Epidermal melanocyte (primary cell): ENCODE results near the gene GTF3C5.
"Not testable (repeated sequence)": the region's sequence is repeated elsewhere in the genome, so short reads cannot be mapped to it uniquely, and the experiment has no call there.

ENCODE experiments used
- DNase-seq: peaks from one replicate; pipeline ENCODE4 v3.0.0; 2011; ENCODE audit warnings: low spot score; ENCODE audit not compliant: insufficient read length

The GTF3C5 gene

DNA sequence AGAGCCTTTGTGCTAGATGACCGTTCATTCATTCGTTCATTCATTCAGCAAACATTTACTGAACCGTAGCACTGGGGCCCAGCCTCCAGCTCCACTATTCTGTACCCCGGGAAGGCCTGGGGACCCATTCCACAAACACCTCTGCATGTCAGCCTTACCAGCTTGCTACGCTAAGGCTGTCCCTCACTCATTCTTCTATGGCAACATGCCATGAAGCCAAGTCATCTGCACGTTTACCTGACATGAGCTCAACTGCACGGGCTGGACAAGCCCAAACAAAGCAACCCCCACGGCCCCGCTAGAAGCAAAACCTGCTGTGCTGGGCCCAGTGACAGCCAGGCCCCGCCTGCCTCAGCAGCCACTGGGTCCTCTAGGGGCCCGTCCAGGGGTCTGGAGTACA, 37.0 kb downstream of the GTF3C5 start:
- DNase-seq = no peak

GRCh38 chr9:133068431-133068830, 37.6 kb downstream of the GTF3C5 start:
- not testable (repeated sequence) for DNase-seq

- DNase-seq = not testable (repeated sequence)
Observed at GRCh38 chr9:133070500-133070961, 39.7 kb downstream of the GTF3C5 start.

DNA sequence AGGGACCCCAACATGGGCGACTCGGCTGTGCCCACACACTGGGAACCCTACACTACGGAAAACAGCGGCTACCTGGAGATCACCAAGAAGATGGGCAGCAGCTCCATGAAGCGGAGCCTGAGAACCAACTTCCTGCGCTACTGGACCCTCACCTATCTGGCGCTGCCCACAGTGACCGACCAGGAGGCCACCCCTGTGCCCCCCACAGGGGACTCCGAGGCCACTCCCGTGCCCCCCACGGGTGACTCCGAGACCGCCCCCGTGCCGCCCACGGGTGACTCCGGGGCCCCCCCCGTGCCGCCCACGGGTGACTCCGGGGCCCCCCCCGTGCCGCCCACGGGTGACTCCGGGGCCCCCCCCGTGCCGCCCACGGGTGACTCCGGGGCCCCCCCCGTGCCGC, 40.2 kb downstream of the GTF3C5 start:
- DNase-seq = not testable (repeated sequence)

GRCh38 chr9:133071484-133072150, 40.8 kb downstream of the GTF3C5 start:
- no peak for DNase-seq

DNA sequence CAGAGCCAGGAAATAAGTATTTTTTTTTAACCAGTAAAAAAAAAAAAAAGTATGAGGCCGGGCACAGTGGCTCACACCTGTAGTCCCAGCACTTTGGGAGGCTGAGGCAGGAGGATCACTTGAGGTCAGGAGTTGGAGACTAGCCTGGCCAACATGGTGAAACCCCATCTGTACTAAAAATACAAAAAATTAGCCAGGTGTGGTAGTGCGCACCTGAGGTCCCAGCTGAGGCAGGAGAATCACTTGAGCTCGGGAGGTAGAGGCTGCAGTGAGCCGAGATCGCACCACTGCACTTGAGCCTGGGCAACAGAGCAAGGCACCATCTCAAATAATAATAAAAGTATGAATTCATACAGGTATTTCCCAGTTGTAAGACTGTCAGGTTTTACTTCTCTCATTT, 41.4 kb downstream of the GTF3C5 start:
- not testable (repeated sequence) for DNase-seq

DNA sequence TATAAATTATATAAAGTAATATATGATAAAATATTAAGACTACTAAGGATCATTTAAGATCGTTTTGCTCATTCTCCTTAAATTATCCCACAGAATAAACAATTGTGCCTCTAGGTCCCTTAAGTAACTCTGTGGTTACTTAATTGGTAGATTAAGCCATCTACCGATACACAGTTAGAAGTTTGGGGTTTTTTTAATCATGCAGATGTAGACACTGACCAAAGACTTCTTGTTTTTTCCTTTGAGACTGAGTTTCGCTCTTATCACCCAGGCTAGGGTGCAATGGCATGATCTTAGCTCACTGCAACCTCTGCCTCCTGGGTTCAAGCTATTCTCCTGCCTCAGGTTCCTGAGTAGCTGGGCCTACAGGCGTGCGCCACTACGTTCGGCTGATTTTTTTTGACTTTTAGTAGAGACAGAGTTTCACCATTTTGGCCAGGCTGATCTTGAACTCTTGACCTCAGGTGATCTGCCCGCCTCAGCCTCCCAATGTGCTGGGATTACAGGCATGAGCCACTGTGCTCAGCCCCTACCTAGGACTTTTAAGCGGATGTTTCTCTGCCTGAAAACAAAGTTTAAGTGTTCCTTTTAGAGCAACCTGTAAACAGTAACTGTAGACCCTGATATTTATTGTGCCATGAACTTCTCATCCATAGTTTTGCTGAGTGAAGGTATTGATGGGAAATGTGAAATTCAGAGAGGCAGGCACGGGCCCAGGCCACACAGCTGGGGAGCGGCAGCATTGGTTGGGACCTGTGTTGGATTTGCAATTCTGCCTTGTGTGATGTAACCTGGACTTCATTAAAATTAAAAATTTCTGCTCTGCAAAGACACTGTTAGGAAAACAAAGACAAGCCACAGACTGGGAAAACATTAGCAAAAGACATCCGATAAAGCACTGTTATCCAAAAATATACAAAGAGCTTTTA, 42.6 kb downstream of the GTF3C5 start:
- DNase-seq = no peak

DNA sequence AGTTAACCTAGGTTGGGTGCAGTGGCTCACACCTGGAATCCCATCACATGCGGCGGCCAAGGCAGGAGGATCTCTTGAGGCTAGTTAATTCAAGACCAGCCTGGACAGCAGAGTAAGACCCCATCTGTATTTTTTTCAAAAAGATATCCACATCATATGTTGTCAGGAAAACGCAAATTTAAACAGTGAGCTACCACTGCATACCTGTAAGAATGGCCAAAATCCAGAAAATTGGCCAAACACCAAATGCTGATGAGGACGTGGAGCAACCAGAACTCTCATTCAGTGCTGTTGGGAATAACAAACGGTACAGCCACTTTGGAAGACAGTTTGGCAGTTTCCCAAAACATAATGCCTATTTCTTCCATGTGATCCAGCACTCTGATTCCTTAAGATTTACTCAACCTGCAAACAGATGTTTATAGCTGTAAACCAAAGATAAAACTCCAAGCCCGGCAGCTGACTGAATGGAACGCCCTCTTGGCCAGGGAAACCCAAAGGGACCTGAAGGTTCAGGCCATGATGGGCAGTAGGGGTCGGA, 43.4 kb downstream of the GTF3C5 start:
- DNase-seq = peak; percentile 29

- peak; percentile 57 for DNase-seq
Observed at GRCh38 chr9:133075925-133076630, 45.3 kb downstream of the GTF3C5 start.

GRCh38 chr9:133076691-133077090, 45.9 kb downstream of the GTF3C5 start:
- no peak for DNase-seq

DNA sequence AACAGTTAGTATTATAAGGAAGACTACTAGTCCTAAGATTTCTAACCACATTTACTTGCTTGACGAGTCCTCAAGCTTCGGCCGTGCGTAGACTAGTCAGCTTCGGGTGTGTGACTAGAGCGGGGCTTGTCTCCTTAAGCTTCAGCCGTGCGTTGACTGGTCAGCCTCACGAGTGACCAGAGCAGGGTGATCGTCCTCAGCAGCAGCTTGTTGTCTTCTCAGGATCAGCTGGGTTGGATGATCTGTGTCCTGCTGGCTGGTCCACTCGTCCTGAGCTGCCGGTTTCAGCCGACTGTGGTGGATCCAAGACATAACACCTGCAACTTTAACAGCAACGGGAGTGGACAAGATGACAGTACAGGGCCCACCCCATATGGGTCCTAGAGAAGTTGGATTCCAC, 47.7 kb downstream of the GTF3C5 start:
- no peak for DNase-seq

GRCh38 chr9:133080161-133080560, 49.4 kb downstream of the GTF3C5 start:
- DNase-seq = no peak

- not testable (repeated sequence) for DNase-seq
Observed at GRCh38 chr9:133080786-133081779, 50.3 kb downstream of the GTF3C5 start.

- DNase-seq = not testable (repeated sequence)
Observed at GRCh38 chr9:133081957-133082644, 51.3 kb downstream of the GTF3C5 start.

- not testable (repeated sequence) for DNase-seq
Observed at GRCh38 chr9:133083688-133084087, 52.9 kb downstream of the GTF3C5 start.

DNA sequence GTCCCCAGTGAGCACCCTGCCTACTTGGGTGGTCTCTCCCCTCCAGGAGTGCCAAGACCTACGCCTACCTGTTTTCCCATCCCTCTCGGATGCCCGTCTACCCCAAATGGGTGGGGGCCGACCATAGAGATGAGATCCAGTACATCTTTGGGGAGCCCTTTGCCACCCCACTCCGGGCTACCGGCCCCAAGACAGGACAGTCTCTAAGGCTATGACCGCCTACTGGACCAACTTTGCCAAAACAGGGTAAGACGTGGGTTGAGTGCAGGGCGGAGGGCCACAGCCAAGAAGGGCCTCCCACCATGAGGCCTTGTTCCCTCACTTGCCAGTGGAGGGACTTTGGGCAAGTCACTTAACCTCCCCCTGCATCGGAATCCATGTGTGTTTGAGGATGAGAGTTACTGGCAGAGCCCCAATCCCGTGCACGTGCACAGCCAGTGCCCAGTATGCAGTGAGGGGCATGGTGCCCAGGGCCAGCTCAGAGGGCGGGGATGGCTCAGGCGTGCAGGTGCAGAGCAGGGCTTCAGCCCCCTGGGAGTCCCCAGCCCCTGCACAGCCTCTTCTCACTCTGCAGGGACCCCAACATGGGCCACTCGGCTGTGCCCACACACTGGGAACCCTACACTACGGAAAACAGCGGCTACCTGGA, 55.5 kb downstream of the GTF3C5 start:
- DNase-seq = not testable (repeated sequence)

DNA sequence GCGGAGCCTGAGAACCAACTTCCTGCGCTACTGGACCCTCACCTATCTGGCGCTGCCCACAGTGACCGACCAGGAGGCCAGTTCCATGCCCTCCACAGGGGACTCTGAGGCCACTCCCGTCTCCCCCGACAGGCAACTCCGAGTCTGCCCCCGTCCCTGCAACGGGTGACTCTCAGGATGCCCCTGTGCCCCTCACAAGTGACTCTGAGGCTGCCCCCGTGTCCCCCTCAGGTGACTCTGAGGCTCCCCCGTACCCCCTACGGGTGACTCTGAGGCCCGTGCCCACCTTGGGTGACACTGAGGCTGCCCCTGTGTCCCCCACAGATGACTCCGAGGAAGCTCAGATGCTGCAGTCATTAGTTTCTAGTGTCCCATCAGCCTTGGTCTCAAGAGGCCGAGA, 56.1 kb downstream of the GTF3C5 start:
- DNase-seq = no peak

- DNase-seq = no peak
Observed at GRCh38 chr9:133087429-133088145, 56.8 kb downstream of the GTF3C5 start.
